CD4-positive, CD25-positive, alpha-beta regulatory T cell (primary cell): ENCODE measurements around the gene FRMD1. TPM values are rescaled to one million over a fixed set of nuclear protein-coding genes. Genes with fewer than 3 reads are reported as not detected.

Experiments used
- ATAC-seq, 2 donors: fragments of 150-1000 bp; cut with Tn5 transposase; one replicate each; pipeline ENCODE4 v1.10.0; 2021; ENCODE audit warnings: low read depth in 2 of 2, moderate number of reproducible peaks in 2 of 2, moderate library complexity in 1 of 2
- DNase-seq, 3 donors: peaks; one replicate each; pipeline versions ENCODE4 v3.0.0 to v3.0.0-alpha.2; 2012 to 2022; ENCODE audit warnings: mixed read lengths in 1 of 3
- H3K27ac ChIP-seq: one replicate; pipeline ENCODE4 v1.7.0; 2013; ENCODE audit warnings: mild to moderate bottlenecking, low read length; ENCODE audit not compliant: insufficient read depth, poor library complexity, severe bottlenecking
- H3K27me3 ChIP-seq: one replicate; pipeline ENCODE4 v1.7.0; 2013; ENCODE audit warnings: low read length; ENCODE audit not compliant: control insufficient read depth, insufficient read depth
- H3K36me3 ChIP-seq: one replicate; pipeline ENCODE4 v1.7.0; 2013; ENCODE audit warnings: mild to moderate bottlenecking, low read length, moderate library complexity; ENCODE audit not compliant: control insufficient read depth, insufficient read depth
- H3K4me1 ChIP-seq: 2 replicates; pipeline ENCODE4 v1.7.0; 2013; ENCODE audit warnings: mild to moderate bottlenecking, low read length; ENCODE audit not compliant: insufficient read depth, control insufficient read depth, poor library complexity, severe bottlenecking
- H3K4me3 ChIP-seq: one replicate; pipeline ENCODE4 v1.7.0; 2013; ENCODE audit warnings: low read depth, mild to moderate bottlenecking, low read length, moderate library complexity
- H3K9me3 ChIP-seq, 2 experiments: 1 replicate in 1 of 2; 2 replicates in 1 of 2; pipeline ENCODE4 v1.7.0; 2013; ENCODE audit warnings: low read length in 2 of 2, mild to moderate bottlenecking in 1 of 2, moderate library complexity in 1 of 2; ENCODE audit not compliant: control insufficient read depth in 2 of 2
- H3K27ac Mint-ChIP-seq, 3 donors: one replicate each; pipeline ENCODE4 v1.8.0; 2020 to 2022; ENCODE audit warnings: mild to moderate bottlenecking in 3 of 3, mixed read lengths in 3 of 3, moderate library complexity in 2 of 3
- H3K27me3 Mint-ChIP-seq: one replicate; pipeline ENCODE4 v1.8.0; 2022; ENCODE audit warnings: mild to moderate bottlenecking, mixed read lengths
- H3K36me3 Mint-ChIP-seq: one replicate; pipeline ENCODE4 v1.8.0; 2020; ENCODE audit warnings: mixed read lengths
- H3K4me1 Mint-ChIP-seq, 4 donors: one replicate each; pipeline ENCODE4 v1.8.0; 2020 to 2022; ENCODE audit warnings: mixed read lengths in 4 of 4, mild to moderate bottlenecking in 1 of 4
- H3K4me3 Mint-ChIP-seq, 4 donors: one replicate each; pipeline ENCODE4 v1.8.0; 2020 to 2022; ENCODE audit warnings: mild to moderate bottlenecking in 4 of 4, mixed read lengths in 4 of 4, moderate library complexity in 3 of 4
- H3K9me3 Mint-ChIP-seq, 7 donors: one replicate each; pipeline ENCODE4 v1.8.0; 2020 to 2022; ENCODE audit warnings: mixed read lengths in 7 of 7, mild to moderate bottlenecking in 3 of 7, moderate library complexity in 2 of 7
- polyA plus RNA-seq, 4 donors: library from polyadenylated mRNA; unstranded; fragments of 300-500 nt; fragmentation: Illumina TruSeq; gene quantifications; one replicate each; pipeline ENCODE4 v1.2.3, GENCODE V29; 2021
- total RNA-seq: library from RNA; stranded (reverse); gene quantifications from one replicate; pipeline ENCODE4 v1.2.3, GENCODE V29; 2022

Gene FRMD1
- total and polyA plus RNA-seq, 5 donors from 2014 or later: not detected

DNA sequence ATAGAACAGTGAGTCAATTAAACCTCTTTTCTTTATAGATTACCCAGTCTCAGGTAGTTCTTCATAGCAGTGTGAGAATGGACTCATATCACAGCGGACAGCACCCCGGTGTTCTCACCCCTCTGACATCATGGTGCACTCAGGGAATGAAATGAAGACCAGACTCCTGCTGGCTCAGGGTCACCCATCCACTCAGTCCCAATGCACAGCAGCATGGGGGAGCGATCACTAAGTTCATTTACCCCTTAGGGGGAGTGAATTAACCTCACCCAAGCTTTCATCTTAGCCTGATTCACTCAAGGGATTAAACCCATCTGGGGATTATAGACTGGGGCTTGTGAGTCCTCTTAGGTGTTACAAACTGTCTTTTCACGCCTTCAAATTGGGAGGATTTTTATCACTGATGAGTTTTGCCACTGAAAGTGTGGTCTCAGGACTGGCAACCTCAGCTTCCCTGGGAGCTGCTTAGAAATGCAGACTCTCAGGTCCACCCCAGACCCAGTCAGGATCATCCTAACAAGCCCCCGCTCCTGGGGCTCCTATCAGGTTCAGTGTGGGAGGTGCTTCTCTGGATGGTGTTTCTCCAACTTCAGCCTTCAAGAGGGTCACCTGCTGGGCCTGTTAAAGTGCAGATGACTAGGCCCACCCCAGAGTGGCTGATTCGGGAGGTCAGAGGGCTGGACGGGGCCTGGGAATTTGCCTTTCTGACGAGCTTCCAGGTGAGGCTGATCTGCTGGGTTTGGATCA, 44.3 kb upstream of the FRMD1 start:
- peaks cover 0 to 4% (median 2%) of the 10 kb centered on the region in 7 donors for H3K9me3 Mint-ChIP-seq
- H3K4me1 Mint-ChIP-seq: no peaks in the 10 kb centered on the region
- H3K4me1 ChIP-seq: no peaks in the 10 kb centered on the region
- no peak overlapping the region for H3K27ac Mint-ChIP-seq
- no peaks in the 10 kb centered on the region for H3K27me3 Mint-ChIP-seq
- no peak for ATAC-seq
- no peaks in the 10 kb centered on the region for H3K9me3 ChIP-seq
- H3K4me3 Mint-ChIP-seq: no peak overlapping the region
- no peaks in the 10 kb centered on the region for H3K36me3 Mint-ChIP-seq
- H3K27ac ChIP-seq: no peak overlapping the region
- no peaks in the 10 kb centered on the region for H3K36me3 ChIP-seq
- no peak for DNase-seq
- H3K4me3 ChIP-seq: no peak overlapping the region
- no peaks in the 10 kb centered on the region for H3K27me3 ChIP-seq

DNA sequence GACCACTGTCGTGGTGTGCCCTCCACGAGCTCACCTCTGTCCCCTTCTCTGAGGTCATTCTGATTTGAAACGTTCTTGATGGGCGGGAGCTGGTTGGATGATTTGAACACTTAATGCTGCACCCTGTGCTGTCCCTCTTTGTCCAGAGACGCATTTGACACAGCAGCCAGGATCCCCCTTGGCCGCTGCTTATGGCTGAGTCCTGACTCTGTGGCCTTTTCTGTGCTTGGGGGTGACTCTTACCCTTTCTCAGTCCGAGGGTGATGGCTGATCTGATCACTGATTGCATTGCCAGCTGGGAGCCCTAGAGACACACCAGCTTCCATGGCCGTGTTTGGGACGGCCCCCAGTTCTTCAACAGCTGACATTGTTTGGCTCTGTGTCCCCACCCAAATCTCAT, 43.5 kb upstream of the FRMD1 start:
- H3K36me3 ChIP-seq: no peaks in the 10 kb centered on the region
- H3K4me3 ChIP-seq: no peak overlapping the region
- H3K36me3 Mint-ChIP-seq: no peaks in the 10 kb centered on the region
- ATAC-seq (no peak), DNase-seq (no peak)
- H3K27ac ChIP-seq: no peak overlapping the region
- H3K9me3 ChIP-seq: no peaks in the 10 kb centered on the region
- no peaks in the 10 kb centered on the region for H3K4me1 ChIP-seq
- H3K27ac Mint-ChIP-seq: no peak overlapping the region
- peaks cover 0 to 4% (median 2%) of the 10 kb centered on the region in 7 donors for H3K9me3 Mint-ChIP-seq
- no peak overlapping the region for H3K4me3 Mint-ChIP-seq
- H3K4me1 Mint-ChIP-seq: no peaks in the 10 kb centered on the region
- no peaks in the 10 kb centered on the region for H3K27me3 Mint-ChIP-seq
- no peaks in the 10 kb centered on the region for H3K27me3 ChIP-seq

DNA sequence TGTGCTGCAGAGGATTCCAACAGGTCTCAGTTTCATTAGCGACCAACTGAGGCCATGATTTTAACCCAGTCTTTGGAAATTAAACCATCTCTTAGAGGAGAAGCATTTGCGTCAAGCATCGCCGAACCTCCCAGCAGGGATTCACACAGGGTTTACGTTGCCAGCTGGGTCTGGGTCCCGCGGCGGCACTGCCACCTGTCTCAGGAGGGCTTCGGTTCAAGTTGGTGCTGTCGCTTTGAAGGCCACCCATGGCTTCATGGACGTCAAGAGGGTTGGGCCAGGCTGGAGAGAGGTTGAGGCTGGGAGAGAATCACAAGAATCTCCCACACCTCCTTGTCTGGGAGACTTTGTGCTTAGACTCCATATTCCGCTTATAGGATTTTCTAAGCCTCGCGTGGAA, 43.0 kb upstream of the FRMD1 start:
- H3K4me1 ChIP-seq: no peaks in the 10 kb centered on the region
- Mint-ChIP-seq H3K27ac (no peak overlapping the region), H3K4me3 (no peak overlapping the region), H3K9me3 (peaks cover 0 to 4% (median 2%) of the 10 kb centered on the region in 7 donors), H3K36me3 (no peaks in the 10 kb centered on the region), H3K27me3 (no peaks in the 10 kb centered on the region), H3K4me1 (no peaks in the 10 kb centered on the region)
- ATAC-seq (no peak), DNase-seq (no peak)
- no peak overlapping the region for H3K4me3 ChIP-seq
- H3K27me3 ChIP-seq: no peaks in the 10 kb centered on the region
- no peaks in the 10 kb centered on the region for H3K9me3 ChIP-seq
- H3K36me3 ChIP-seq: no peaks in the 10 kb centered on the region
- no peak overlapping the region for H3K27ac ChIP-seq

DNA sequence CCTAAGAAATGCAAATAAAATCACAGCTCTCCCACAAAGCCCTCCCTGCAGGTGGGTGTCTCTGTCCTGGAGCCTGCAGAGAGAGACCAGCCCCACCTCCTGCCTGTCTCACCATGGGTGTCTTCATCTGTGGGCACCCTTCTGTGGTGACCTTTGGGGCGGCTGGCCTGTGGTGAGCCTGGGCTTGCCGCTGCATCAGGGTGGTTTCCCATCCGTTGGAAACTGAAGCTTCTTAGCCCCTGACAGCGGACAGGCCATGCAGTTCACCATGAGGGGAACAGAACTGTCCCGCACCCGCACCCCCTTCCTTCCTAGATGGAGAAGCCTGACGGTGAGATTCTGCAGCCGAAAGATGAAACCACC, 42.3 kb upstream of the FRMD1 start:
- no peaks in the 10 kb centered on the region for H3K4me1 ChIP-seq
- DNase-seq: no peak
- H3K27ac Mint-ChIP-seq: no peak overlapping the region

DNA sequence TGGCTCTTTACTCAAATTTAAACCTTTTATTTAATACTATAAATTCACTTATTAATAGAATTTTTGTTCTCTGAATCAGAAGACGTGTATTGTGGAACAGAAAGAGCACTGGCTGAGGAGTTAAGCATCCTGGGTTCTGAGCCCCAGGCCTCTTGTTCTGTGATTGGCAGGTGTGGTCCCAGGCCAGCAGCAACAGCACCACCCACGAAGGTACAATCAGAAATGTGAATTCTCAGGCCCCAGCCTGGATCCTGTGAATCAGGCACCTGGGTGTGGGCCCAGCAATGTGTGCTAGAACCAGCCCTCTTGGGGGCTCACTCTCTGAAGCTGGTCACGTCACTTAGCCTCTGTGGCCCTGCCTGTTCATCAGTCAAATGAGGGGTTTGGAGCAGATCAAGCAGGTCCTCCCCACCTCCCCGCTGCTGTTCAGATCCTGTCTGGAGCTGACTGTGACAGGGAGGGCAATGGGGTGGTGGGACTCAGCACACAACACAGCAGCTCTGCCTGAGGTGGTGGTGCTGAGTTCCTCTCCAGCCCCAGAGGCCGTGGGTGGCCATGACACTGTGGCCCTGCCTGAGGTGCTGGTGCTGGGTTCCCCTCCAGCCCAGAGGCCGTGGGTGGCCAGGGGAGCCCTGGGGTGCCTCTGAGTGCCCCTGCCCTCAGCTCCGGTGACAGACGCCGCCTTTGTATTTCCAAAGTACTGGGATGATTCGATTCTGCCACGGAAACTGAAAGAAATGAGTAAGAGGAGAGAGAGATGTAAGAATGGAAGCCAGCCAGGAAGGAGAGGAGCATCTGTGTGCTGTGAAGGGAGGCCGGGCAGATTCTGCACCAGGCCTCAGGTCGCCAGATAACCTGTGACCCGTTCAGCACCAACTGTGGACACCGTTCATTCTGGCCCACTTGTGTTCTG, 41.6 kb upstream of the FRMD1 start:
- Mint-ChIP-seq H3K4me3 (no peak overlapping the region), H3K27ac (no peak overlapping the region), H3K4me1 (no peaks in the 10 kb centered on the region), H3K27me3 (no peaks in the 10 kb centered on the region), H3K9me3 (peaks cover 0 to 4% (median 2%) of the 10 kb centered on the region in 7 donors), H3K36me3 (no peaks in the 10 kb centered on the region)
- Histone ChIP-seq H3K4me1 (no peaks in the 10 kb centered on the region), H3K36me3 (no peaks in the 10 kb centered on the region), H3K9me3 (no peaks in the 10 kb centered on the region), H3K4me3 (no peak overlapping the region), H3K27ac (no peak overlapping the region), H3K27me3 (no peaks in the 10 kb centered on the region)
- ATAC-seq (no peak), DNase-seq (no peak)

More for the DNA sequence above, 42.3 kb upstream of the FRMD1 start:
- no peaks in the 10 kb centered on the region for H3K27me3 ChIP-seq
- no peaks in the 10 kb centered on the region for H3K9me3 ChIP-seq
- H3K36me3 ChIP-seq: no peaks in the 10 kb centered on the region
- Mint-ChIP-seq H3K4me3 (no peak overlapping the region), H3K27me3 (no peaks in the 10 kb centered on the region), H3K36me3 (no peaks in the 10 kb centered on the region), H3K9me3 (peaks cover 0 to 4% (median 1%) of the 10 kb centered on the region in 7 donors), H3K4me1 (no peaks in the 10 kb centered on the region)
- H3K27ac ChIP-seq: no peak overlapping the region
- H3K4me3 ChIP-seq: no peak overlapping the region
- no peak for ATAC-seq

DNA sequence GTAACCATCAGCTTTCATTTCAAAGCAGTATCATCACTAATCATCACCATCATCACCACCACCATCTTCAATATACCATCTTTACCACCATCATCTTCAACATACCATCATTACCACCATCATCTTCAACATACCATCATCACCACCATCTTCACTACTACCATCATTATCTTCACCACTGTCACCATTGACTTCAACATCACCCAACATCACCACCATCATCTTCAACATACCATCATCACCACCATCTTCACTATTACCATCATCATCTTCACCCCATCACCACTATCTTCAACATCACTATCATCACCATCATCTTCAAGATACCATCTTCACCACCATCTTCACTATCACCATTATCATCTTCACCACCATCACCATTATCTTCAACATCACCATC, 40.5 kb upstream of the FRMD1 start:
- ATAC-seq (no peak), DNase-seq (no peak)
- H3K36me3 Mint-ChIP-seq: no peaks in the 10 kb centered on the region
- H3K27me3 ChIP-seq: no peaks in the 10 kb centered on the region
- H3K4me3 ChIP-seq: no peak overlapping the region
- no peaks in the 10 kb centered on the region for H3K4me1 Mint-ChIP-seq
- H3K4me1 ChIP-seq: no peaks in the 10 kb centered on the region
- H3K27me3 Mint-ChIP-seq: no peaks in the 10 kb centered on the region
- no peak overlapping the region for H3K27ac ChIP-seq
- peaks cover 1 to 6% (median 4%) of the 10 kb centered on the region in 7 donors for H3K9me3 Mint-ChIP-seq
- H3K36me3 ChIP-seq: no peaks in the 10 kb centered on the region
- no peaks in the 10 kb centered on the region for H3K9me3 ChIP-seq
- H3K27ac Mint-ChIP-seq: no peak overlapping the region
- no peak overlapping the region for H3K4me3 Mint-ChIP-seq

DNA sequence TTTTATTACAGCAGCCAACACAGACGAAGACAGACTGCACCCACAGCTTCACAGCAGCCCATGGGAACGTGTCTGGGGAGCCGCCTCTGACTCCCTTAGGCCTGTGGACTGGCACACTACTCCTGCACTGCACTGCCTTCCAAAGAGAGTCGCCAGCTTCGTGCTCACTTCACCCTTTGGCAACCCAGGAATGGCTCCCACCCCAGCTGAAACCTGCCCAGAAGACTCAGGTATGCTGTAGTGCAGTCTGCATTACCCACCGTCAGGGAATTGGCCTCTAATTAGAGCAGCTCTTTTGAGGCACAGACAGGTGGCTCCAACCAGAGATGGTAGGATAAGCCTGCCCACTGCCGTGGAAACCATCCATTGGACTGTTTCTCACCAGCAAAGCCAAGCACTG, 39.9 kb upstream of the FRMD1 start:
- no peaks in the 10 kb centered on the region for H3K27me3 ChIP-seq
- H3K4me3 ChIP-seq: no peak overlapping the region
- DNase-seq: no peak
- H3K36me3 ChIP-seq: no peaks in the 10 kb centered on the region
- H3K36me3 Mint-ChIP-seq: no peaks in the 10 kb centered on the region
- no peaks in the 10 kb centered on the region for H3K4me1 ChIP-seq
- no peak overlapping the region for H3K4me3 Mint-ChIP-seq
- no peaks in the 10 kb centered on the region for H3K4me1 Mint-ChIP-seq
- H3K27me3 Mint-ChIP-seq: no peaks in the 10 kb centered on the region
- H3K9me3 Mint-ChIP-seq: peaks cover 1 to 6% (median 4%) of the 10 kb centered on the region in 7 donors
- ATAC-seq: no peak
- no peak overlapping the region for H3K27ac Mint-ChIP-seq
- H3K27ac ChIP-seq: no peak overlapping the region
- no peaks in the 10 kb centered on the region for H3K9me3 ChIP-seq
